CMK (cell line): ENCODE results near the gene PARVA.
A peak's percentile ranks its signal among the peaks of the same experiment; 100 is the strongest.
"Not testable (repeated sequence)": the region's sequence is repeated elsewhere in the genome, so short reads cannot be mapped to it uniquely, and the experiment has no call there.

Source experiments
- DNase-seq: peaks from one replicate; pipeline ENCODE4 v3.0.0-alpha.2; 2010; ENCODE audit warnings: low read depth

Gene PARVA, protein sequence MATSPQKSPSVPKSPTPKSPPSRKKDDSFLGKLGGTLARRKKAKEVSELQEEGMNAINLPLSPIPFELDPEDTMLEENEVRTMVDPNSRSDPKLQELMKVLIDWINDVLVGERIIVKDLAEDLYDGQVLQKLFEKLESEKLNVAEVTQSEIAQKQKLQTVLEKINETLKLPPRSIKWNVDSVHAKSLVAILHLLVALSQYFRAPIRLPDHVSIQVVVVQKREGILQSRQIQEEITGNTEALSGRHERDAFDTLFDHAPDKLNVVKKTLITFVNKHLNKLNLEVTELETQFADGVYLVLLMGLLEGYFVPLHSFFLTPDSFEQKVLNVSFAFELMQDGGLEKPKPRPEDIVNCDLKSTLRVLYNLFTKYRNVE

DNA sequence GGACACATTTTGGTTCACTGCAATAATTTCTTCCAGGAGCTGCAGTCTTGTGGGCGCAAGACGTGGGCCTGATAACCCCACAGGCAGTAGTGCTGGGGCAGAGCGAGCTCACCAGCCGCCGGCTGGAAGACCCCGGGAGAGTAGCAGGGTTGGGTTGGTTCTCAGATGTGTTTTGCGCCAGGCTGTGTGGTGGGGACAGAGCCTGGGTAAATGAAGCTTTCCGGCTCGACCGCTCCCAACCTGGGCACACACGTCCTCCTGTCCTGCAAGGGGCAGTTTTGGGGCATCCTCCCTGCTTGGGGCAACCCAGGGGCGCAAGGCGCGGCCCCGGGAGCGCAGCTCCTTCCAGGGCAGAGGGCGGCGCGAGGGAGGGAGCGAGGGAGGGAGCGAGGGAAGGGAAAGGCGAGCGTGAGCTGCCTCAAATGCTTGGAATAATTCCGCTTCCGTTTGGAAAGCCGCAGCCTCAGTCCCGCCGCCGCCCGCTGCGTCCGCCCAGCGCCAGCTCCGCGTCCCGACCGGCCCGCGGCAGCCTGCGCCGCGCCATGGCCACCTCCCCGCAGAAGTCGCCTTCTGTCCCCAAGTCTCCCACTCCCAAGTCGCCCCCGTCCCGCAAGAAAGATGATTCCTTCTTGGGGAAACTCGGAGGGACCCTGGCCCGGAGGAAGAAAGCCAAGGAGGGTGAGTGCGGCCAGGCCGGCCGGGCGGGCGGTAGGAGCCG, at the start of gene PARVA:
Gene PARVA, plus strand, starts transcription at position 466 of the 718 bp plus-strand sequence. Its CDS starts 77 bp downstream, at position 543.
- DNase-seq: no peak

DNA sequence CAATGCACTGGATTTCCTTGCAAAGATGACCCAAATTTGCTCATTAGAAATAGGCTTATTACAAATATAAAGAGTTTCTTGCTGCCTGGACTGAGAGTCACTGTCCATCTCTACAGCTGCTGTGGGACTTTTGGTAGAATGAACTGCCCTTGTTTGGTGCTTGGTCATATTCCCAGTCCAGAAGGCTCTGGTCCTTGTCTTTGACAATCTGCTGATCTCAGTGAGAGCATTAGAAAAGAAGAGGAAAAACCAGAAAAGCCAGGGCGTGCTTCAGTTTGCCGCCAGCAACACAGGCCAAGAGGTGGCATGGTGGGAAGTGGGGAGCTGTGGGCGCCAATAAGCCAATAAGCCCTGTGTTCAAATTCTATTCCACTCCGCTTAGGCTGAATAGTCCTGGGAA, 48.2 kb upstream of the PARVA start:
- DNase-seq: no peak

DNA sequence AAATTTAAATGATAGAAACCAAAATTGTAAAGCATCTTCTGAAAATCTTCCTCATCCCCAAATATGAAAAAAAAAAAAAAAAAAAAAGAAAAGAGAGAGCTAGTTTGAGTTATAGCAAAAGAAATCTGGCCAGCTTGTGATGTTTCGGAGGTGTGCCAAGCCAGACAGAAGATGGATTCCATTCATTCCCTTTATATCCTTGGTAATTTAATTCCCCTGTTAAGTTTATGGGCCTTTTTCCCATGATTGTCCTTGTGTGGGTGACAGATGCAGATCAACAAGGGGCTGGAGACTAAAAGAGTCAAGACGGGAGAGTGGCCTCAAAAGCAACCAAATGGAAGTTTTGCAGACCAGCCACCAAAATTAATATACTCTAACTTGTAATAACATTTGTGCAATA, 47.6 kb upstream of the PARVA start:
- DNase-seq: no peak

DNA sequence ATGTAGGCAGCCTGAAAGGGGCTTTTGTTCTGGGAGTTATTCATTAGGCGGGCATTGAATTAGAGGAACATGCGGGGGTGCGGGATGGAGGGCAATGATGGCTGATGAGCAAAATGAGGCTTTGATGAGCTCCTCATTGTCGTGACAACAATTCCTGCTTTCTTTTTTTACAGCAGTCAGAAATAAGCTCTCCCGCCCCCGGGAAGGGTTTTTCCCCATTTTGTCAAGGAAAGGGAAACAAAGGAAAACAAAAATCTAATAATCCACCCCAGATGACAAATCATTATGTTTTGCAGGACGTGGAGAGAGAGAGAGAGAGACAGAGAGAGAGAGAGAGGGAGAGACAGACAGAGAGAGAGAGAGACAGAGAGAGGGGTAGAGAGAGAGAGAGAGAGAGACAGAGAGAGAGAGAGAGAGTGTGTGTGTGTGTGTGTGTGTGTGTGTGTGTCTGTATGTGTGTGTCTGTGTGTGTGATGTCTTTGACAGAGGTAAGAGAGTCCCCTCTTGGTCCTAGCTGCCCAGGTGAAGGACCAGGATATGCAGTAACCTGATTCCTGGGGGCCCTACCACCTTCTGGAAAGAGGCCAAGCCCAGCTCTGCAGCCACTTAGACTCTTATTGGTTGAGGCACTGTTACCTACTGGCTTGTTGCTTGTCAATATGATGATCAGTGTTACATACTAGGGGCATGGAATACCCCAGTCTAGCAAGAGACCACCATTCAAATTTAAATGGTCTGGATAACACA, 46.7 kb upstream of the PARVA start:
- DNase-seq: no peak

DNA sequence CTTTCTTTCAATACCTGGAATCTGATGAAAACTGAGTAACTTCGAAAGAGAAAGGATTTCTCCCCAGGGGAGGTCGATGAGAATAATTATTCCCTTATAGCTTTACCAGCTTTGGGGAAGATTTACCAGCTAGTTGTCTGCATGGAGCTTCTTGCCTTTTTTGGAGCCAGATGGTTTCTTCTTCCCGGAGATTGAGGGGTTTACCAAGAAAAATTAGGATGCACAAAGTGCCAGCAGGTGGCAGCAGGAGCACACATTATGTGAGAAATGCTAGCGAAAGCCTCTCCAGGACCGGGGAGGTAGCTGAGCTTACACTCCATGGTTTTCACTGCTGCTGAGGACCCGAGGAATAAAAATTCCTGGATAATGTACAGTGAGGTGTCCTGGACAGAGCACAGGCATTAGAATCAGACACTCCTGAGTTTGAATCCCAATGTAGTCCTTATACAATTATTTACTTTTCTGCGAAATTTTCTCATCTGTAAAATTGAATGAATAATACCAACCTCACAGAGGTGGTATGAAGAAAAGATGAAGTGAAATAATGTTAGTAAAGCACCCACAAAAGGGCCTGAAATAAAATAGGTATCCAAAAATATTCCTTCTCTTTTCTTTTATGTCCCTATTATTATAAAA, 46.0 kb upstream of the PARVA start:
- DNase-seq: peak; percentile 17

DNA sequence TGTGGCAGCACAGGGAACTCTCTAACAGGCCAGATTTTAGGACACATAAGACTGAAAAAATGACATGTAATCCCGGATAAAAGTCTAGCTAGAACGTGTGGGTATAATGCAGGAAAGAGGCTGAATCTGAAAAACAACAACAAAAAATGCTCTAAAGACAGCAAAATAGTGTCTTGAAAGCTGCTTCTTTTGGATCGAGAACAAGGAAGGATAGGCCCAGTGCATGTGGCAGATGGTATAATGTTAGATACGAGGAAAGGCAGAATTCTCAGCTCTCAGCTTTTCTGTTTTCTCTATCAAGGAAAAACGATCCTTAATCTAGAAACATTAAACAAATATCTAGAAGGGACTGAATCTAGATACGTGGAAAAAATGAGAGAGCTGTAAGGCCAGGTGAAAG, 33.8 kb upstream of the PARVA start:
- no peak for DNase-seq

DNA sequence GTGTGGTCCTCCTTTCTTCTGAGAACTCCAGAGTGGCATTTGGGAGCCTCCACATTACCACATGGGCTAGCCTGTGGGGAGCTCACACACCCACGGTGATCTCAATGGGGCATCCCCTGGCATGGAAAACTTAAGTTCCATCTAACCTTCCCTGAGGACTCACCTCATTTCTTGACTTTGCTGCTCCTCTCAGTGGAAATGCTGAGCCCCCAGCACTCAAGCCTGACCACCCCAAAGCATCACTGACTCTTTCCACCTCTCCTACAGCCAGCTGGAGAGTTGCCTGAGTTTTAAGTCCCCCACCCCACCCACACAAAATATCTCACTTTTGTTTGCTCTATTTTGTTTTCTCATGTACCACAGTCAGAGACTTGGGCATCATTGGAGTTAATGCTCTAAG, 23.8 kb upstream of the PARVA start:
- no peak for DNase-seq

DNA sequence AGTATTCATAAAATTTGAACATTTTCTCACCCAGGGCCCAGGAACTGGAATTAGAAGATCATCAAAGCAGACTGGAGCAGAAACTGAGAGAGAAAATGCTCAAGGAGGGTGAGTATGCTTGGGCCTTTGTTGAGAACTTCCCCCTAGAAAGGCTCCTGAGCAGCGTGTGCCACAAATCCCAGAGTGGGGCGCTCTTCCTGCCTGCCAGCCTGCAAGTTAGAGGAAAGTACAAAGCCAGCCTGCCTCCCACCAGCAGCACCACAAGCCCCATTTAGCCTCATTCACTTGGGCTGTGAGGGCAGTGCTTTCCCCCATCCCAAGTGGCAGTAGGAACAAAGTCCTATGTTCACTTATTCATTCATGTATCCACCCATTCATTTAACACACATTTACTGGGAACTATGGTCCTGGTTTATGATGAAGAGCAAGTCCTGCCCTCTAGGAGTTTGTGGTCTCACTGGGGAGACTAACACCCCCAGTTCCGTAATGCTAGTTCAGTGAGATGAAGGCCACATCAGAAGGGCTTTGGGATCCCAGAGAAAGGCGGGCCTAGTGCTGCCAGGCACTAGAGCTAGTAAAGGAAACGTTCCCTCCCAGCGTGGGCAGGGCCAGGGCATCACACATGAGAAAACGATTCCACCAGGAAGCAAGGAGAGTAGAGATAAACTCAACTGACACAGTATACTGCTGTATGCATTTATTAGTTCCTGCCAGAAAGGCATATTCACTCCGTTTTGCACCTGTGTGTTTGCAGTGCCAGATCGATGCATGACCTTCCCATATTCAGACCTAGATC, 22.4 kb upstream of the PARVA start:
- peak; percentile 7 for DNase-seq

DNA sequence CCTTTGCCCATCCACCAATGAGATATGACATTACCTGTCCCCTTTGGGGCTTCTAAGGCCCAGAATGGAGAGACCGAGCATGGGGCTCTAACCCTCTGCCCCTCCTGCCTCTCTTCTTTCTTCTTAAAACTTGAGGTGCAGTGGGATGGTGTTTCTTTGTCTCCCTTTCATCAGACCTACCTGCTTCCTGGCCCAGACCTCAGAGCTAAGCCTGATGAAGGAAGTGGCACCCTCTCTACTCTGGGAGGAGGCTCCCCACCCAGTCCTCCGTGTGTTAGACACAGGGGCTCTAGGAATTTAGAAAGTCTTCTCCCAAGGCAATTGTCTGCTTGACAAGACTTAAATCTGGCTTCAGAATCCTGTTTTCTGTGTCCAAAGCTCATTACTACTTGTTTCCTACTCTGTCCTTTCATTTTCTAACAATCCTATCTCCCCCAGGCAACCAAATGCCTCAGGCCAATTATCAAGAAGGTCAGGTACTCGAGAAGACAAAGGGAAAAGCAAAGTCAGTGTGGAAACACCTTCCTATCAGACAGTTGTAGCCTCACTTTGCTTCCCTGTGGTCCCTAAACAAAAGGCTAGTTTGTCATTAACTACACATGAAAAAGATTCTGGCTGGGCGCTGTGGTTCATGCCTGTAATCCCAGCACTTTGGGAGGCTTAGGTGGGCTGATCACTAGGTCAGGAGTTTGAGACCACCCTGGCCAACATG, 20.3 kb upstream of the PARVA start:
- no peak for DNase-seq

DNA sequence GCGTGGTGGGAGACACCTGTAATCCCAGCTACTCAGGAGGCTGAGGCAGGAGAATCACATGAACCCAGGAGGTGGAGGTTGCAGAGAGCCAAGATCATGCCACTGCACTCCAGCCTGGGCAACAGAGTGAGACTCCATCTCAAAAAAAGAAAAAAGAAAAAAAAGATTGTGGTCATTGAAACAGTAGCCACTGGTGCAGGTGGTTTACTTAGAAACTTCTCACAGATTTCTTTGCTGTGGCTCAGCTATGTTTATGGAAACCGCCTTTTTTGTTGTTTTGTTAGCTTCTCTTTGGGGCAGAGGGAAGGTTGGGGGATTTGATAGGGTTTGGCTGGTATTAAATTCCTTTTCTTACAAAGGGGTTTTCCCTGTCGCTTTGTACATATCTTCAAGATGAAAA, 19.7 kb upstream of the PARVA start:
- not testable (repeated sequence) for DNase-seq

DNA sequence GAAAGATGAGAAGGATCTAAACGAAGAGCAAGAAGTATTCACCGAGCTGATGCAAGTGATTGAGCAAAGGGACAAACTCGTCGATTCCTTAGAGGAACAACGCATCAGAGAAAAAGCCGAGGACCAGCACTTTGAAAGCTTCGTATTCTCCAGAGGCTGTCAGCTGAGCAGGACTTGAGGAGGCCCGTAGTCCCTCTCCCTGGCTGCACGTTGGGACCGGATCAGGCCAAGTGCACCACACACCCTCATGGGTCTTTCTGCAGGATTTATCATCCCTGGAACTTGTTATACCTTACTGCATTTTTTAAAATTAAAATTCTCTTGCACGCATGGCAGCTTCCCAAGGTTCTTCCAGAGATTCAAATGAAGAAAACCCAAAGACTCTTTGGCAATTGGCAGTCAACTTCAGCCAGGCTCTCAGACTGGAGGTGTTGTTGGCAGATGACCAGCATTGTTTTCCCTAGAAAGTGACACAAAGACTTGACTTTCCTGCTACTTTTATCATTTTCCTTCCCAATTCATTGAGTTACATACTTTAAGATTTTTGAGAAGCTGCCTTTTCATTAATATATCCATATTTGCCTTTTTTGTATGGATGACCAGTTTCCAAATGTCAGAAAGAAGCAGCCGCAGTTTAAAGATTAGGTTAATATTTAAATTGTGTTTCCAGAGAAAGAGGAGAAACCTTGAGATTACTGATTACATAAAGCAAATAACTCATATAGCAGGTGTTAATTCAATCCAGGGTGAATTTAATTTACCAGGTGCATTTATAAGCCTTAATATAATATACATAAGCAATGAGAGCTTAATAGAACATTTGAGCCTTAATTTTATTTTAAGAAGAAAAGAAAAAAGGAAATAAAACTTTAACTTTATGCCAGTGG, 18.8 kb upstream of the PARVA start:
- DNase-seq: no peak

DNA sequence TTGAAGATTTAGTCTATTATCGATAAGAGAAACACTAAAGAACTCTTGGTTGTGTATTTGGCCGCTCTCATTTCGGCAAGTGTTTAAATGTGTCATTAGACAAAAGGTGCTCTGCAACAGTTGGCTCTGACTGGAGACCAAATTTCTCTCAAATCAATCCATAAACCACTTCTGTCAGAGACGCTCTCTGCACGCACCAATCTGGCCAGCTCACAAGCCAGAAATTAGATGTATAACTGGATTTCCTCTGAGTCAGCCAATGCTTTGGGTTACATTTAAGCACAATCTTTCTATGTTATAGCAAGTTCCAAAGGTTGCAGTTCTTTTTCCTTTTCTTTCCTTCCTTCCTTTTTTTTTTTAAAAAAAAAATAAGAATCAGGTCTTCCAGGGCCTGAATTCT, 17.6 kb upstream of the PARVA start:
- DNase-seq: no peak

DNA sequence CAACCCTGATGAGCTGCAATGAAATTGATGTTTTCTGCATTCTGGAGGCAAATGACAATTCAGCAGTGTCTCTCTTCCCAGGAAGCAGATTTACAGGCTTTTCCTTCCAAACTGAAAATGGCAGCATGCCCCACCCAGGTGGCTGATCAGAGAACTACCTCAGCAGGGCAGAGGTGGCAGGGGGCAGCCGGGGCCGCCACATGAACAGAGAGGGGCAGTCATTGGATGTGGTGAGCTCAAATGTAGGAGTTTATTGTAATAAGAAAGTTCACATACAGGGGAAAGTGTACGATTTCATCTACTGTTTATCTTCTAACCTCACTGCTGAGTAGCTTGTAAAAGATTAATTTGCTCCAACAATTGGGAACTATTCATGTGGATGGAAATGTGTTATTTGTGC, 15.7 kb upstream of the PARVA start:
- no peak for DNase-seq

DNA sequence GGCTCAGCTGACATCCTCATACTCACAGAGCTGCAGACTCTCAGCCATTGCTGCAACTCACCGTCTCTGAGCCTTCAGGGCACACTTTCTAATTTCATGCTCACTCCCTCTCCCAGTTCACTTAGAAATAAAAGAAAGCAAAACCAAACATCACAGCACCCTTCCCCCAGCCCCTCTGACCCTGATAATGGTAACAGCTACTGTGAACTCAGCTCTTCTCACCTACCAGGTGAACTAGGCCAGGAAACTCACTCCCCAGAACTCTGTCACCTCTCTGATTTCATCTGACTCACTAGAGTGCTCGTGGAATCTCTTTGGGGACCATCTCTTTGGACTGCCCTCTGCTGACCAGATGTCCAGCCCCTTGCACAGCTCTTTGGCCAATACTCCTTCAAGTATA, 14.5 kb upstream of the PARVA start:
- DNase-seq: no peak

DNA sequence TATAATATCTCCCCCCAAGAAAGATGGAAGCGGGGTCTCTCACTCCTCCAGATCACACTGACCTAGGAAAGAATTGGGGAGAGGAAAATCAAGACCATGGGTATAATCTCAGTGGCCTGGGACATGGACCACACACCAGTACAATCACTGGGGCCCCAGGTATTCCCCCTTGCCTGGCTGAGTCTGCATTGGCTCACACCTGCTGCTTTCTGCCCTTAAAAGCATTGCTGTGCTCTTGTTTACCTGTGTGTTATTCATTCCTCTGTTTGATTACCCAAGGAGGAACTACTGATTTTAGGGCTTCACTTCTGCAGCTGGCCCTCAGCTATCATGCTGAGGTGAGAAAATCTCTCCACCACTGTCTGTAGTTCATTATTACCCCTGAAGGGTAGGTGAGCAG, 14.0 kb upstream of the PARVA start:
- DNase-seq: no peak

DNA sequence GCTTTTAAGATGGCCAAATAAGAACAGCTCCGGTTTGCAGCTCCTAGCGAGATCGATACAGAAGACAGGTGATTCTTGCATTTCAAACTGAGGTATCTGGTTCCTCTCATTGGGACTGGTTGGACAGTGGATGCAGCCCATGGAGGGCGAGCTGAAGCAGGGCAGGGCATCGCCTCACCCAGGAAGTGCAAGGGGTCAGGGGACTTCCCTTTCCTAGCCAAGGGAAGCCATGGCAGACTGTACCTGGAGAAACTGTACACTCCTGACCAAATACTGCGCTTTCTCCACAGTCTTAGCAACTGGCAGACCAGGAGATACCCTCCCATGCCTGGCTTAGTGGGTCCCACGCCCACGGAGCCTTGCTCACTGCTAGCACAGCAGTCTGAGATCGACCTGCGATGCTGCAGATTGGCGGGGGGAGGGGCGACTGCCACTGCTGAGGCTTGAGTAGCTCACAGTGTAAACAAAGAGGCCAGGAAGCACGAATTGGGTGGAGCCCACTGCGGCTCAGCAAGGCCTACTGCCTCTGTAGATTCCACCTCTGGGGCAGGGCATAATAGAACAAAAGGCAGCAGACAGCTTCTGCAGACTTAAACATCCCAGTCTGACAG, 11.3 kb upstream of the PARVA start:
- DNase-seq: peak; percentile 51

DNA sequence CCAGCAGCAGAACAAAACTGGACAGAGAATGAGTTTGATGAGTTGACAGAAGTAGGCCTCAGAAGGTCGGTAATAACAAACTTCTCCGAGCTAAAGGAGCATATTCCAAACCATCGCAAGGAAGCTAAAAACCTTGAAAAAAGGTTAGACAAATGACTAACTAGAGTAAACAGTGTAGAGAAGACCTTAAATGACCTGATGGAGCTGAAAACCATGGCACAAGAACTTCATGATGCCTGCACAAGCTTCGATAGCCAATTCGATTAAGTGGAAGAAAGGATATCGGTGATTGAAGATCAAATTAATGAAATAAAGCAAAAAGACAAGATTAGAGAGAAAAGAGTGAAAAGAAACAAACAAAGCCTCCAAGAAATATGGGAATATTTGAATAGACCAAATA, 10.3 kb upstream of the PARVA start:
- DNase-seq: not testable (repeated sequence)

DNA sequence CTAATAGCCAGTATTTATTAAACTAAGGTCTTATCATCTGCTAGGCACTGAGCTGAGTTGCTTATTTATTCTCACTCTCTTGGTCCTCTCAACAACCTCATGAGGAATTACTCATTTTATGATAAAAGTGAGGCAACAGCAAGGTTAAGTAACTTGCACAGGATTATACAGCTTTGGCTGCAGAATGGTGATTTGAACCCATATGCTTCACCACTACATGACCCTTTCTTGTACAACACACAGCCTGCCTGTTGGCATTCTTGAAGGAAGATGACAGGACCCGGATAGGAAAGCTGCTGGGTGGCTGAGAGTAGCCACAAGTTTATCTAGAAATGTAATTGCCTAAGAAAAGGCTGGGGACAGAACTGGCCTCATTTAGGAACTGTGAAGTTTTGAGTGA, 5.3 kb upstream of the PARVA start:
- no peak for DNase-seq

DNA sequence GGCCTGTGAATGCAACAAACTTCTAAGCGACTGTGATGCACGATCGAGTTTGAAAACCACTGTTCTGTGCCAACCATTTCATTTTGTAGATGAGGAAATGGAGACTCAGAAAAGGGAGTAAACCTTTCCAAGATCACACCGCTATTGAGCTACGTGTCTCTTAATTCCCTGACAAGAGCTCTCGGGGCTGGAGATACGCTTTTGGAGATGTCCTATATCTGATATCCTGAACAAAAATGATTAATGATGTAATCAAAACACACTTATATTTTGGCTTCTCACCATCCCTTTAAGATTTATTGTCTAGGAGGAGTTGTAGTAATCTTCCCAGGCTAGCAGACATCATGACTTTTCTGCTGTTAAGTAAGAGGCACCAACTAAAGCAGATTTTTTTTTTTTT, 1.7 kb upstream of the PARVA start:
- DNase-seq: no peak
